Activated naive CD8-positive, alpha-beta T cell (primary cell): ENCODE results near the gene SIRT3.
"Not testable (repeated sequence)": the region's sequence is repeated elsewhere in the genome, so short reads cannot be mapped to it uniquely, and the experiment has no call there.

Experiments
- H3K27ac Mint-ChIP-seq: one replicate; pipeline ENCODE4 v1.8.0; 2021; ENCODE audit warnings: mixed read lengths
- H3K27me3 Mint-ChIP-seq: one replicate; pipeline ENCODE4 v1.8.0; 2021; ENCODE audit warnings: mixed read lengths
- H3K36me3 Mint-ChIP-seq: one replicate; pipeline ENCODE4 v1.8.0; 2021; ENCODE audit warnings: mixed read lengths
- H3K4me1 Mint-ChIP-seq: one replicate; pipeline ENCODE4 v1.8.0; 2021; ENCODE audit warnings: low read depth, mixed read lengths
- H3K4me3 Mint-ChIP-seq: one replicate; pipeline ENCODE4 v1.8.0; 2021; ENCODE audit warnings: mild to moderate bottlenecking, mixed read lengths
- H3K9me3 Mint-ChIP-seq: one replicate; pipeline ENCODE4 v1.8.0; 2021; ENCODE audit warnings: low read depth, mixed read lengths

The SIRT3 gene

DNA sequence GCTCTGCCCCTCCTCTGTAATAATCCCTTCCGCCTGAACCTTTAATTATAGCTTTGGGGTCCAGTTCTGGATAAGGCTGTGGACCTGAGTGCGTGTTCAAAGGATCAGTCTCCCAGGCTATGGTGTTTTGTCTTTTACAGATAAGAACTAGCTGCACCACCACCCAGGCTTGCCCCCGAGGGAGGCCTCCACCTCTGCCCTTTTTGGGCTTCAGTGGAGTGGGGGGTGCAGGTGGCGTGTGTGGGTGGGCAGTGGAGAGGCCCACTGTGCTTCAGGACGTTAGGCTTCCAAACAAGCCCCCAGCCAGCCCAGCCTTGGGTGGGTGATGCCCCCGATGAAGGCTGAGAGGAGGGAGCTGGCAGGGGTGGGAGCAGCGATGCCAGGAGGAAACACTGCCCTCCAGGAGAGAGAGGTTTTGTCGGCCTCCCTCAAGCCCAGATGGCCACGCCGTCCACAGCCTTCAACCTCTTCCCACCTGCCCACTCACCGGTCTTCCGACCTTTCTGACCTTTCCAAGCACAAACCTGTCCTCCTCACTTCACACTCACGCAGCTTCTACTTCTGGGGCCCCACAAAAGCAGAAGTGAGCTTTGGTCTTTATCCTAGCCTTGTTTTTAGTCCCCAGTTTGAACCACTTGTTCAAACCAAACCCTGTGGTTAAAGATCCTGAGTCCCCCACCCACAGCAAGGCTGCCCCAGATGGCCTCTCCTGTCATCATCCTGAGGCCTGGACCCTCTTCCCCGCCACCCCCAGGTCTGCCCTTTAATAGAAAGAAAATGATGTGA is 21.0 kb upstream of the SIRT3 start:
- no peaks in the 10 kb centered on the region for H3K36me3 Mint-ChIP-seq
- no peak overlapping the region for H3K27ac Mint-ChIP-seq
- no peaks in the 10 kb centered on the region for H3K9me3 Mint-ChIP-seq
- no peaks in the 10 kb centered on the region for H3K4me1 Mint-ChIP-seq
- H3K27me3 Mint-ChIP-seq = no peaks in the 10 kb centered on the region
- no peak overlapping the region for H3K4me3 Mint-ChIP-seq

DNA sequence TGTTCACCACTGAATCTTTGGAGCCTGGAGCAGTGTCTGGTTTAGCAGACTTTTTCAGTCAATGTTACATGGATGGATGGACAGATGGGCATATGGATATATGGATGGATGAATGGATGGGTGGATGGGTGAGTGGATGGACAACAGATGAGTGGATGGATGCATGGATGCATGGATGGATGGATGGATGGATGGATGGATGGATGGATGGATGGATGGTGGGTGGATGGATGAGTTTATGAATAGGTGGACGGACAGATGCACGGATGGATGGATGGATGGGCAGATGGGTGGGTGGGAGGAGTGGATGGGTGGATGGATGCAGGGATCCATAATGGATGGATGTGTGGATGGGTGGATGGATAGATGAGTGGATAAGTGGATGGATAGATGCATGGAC is 19.7 kb upstream of the SIRT3 start:
- no peak overlapping the region for H3K4me3 Mint-ChIP-seq
- no peaks in the 10 kb centered on the region for H3K36me3 Mint-ChIP-seq
- peaks cover 7% of the 10 kb centered on the region for H3K4me1 Mint-ChIP-seq
- no peak overlapping the region for H3K27ac Mint-ChIP-seq
- no peaks in the 10 kb centered on the region for H3K9me3 Mint-ChIP-seq
- H3K27me3 Mint-ChIP-seq = no peaks in the 10 kb centered on the region

DNA sequence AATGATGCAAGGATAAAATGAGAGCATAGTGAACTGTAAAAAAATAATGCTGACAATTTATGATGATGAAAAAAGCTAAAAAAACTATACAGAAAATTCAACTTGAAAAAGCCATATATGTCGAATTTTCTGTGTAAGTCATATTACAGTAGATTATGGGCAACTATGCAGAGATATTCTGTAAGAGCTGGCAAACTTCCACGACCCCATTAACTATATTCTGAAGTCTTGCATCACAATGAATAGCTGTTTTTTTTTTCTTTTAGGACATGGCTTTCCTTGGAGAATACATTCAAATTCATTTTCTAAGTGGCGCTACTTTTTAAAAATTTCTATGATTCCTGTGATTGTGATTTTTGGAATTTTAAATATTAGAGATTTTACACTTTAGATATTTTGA is 19.0 kb upstream of the SIRT3 start:
- Mint-ChIP-seq H3K27ac (no peak overlapping the region), H3K9me3 (no peaks in the 10 kb centered on the region), H3K27me3 (no peaks in the 10 kb centered on the region), H3K4me1 (peaks cover 12% of the 10 kb centered on the region), H3K36me3 (peaks cover 2% of the 10 kb centered on the region), H3K4me3 (no peak overlapping the region)

DNA sequence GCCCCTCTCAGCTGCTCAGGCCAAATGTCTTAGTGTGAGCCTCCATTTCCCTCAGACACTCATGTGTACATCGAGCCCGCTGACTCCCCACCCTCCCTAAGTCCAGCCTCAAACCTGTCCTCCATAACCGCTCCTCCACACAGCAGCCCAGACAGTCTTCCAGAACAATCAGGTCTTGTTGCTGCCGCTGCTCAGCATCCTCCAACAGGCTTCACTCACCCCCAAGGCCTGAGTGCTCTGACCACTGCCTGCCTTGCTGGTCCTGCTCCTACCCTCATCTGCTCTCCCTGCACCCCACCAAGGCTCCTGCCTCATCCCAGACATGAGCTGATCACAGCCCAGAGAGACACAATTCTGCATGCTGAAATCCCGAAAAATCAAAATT is 17.7 kb upstream of the SIRT3 start:
- Mint-ChIP-seq H3K4me1 (peaks cover 12% of the 10 kb centered on the region), H3K4me3 (no peak overlapping the region), H3K27me3 (no peaks in the 10 kb centered on the region), H3K27ac (no peak overlapping the region), H3K36me3 (peaks cover 2% of the 10 kb centered on the region), H3K9me3 (no peaks in the 10 kb centered on the region)

DNA sequence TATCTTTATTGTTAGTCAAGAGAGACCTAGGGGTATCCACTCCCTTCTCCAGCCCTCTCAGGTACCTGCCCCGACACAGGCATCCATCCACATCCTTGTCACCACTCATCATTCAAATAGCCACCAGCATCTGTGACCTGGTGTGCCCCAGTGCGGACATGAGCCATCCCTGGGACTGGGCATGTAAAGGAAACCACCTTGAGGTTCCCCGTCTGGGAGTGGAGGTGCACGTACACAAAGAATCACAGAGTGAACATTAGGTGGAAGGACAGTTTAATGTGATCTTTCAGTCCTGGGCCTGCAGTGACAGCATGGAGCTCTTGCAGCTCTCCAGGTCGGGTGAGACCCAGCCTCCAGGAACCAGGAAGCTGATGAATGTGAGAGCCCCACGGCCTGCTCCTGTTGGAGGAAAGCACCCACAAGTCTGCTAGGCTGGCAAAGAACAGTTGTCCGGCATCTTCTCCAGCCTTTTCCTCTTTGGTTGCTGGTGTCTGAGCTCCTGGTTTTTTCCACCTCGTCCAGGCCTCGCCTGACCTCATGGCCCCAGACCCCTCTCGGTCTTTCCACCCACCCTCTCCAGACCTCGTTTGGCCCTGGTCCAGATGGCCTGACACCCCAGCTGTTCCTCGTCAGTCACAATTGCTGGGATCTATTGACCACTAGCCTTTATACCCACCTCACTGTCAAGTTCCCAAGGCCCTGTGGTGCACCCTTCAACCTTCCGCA is 17.2 kb upstream of the SIRT3 start:
- Mint-ChIP-seq H3K4me1 (peaks cover 12% of the 10 kb centered on the region), H3K9me3 (no peaks in the 10 kb centered on the region), H3K27me3 (no peaks in the 10 kb centered on the region), H3K4me3 (no peak overlapping the region), H3K27ac (no peak overlapping the region), H3K36me3 (peaks cover 4% of the 10 kb centered on the region)

DNA sequence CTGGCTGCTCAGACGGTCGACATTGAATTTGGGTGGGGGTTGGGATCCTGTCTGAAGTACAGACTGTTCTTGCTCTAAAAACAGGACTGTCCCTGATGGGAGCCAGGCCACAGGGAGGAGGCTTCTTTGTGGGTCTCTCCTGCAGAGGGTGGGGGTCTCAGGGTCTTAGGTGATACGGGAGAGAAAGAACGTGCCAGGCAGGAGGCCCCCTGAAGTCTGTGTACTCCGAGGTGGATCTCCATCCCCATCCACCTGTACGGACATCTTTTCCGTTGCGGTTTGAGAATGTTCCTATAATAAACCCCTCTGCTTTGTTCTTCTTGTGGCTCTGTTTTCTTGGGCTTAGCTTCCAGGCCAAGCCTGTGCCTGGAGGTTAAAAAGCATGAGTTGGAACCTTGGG is 16.5 kb upstream of the SIRT3 start:
- Mint-ChIP-seq H3K27me3 (no peaks in the 10 kb centered on the region), H3K27ac (no peak overlapping the region), H3K9me3 (no peaks in the 10 kb centered on the region), H3K36me3 (peaks cover 4% of the 10 kb centered on the region), H3K4me1 (peaks cover 12% of the 10 kb centered on the region), H3K4me3 (no peak overlapping the region)

DNA sequence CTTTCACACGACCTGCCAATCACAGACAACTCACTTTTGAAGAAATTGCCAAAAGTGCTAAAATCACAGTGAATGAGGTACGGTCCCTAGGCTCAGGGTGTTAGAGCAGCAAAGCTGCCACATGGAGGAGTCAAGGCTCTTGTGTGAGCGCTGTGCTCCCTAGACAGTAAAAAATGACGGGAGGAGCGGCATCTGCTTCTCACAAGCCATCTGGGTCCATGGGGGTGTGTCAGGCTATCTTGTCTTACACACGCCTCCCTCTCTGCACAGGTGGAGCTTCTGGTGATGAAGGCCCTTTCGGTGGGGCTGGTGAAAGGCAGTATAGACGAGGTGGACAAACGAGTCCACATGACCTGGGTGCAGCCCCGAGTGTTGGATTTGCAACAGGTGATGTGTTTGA is 15.4 kb upstream of the SIRT3 start:
- Mint-ChIP-seq H3K27me3 (no peaks in the 10 kb centered on the region), H3K36me3 (peaks cover 4% of the 10 kb centered on the region), H3K27ac (no peak overlapping the region), H3K4me1 (peaks cover 14% of the 10 kb centered on the region), H3K9me3 (no peaks in the 10 kb centered on the region), H3K4me3 (no peak overlapping the region)

DNA sequence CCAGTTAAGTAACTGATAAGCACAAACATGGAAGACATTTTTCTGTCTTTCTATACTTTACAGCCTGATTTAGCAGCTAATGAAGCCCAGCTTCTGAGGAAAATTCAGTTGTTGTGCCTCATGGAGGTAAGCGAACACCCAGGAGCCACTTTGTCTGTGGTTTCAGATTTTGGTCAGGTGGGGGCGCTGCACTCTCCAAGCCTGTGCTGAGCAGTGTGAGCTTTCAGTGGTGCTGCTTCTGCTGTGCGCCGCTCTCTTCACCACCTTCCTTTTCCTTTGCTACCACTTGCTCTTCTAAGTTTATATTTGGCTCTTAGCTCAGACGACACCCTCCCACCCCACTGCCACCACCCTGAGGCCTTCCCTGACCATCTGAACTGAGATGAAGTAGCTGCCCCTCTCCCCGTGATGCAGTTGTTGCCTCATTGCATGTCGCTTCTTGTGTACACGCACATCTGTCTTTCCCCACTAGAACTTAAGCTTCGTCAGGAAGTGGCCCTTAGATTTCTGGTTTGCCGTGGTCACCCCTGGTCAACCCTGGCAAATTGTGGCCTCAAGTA is 14.7 kb upstream of the SIRT3 start:
- Mint-ChIP-seq H3K4me3 (no peak overlapping the region), H3K9me3 (no peaks in the 10 kb centered on the region), H3K27ac (peak overlapping the region; percentile 79), H3K36me3 (peaks cover 4% of the 10 kb centered on the region), H3K4me1 (peaks cover 14% of the 10 kb centered on the region), H3K27me3 (no peaks in the 10 kb centered on the region)

DNA sequence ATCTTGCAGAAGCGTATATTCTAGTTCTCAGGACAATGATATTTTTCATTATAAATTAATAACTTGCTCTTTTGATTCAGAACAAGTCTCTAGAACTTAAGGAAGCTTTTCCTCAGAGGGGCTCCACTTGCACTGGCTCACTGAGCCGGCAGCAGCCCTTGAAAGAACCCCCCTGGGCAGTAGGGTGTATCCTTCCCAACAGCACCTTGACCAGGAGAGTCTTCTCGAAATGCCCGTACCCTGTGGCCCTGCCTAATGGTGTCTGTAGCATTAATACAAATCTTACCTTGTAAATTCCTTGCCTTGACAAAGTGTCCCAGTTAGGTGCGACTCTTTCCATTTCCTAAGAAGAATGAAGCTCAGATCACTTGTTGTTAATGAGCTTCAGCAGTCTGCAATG is 14.1 kb upstream of the SIRT3 start:
- H3K4me1 Mint-ChIP-seq = peaks cover 14% of the 10 kb centered on the region
- no peaks in the 10 kb centered on the region for H3K27me3 Mint-ChIP-seq
- peaks cover 6% of the 10 kb centered on the region for H3K36me3 Mint-ChIP-seq
- no peaks in the 10 kb centered on the region for H3K9me3 Mint-ChIP-seq
- H3K4me3 Mint-ChIP-seq = no peak overlapping the region
- peak overlapping the region; percentile 79 for H3K27ac Mint-ChIP-seq

DNA sequence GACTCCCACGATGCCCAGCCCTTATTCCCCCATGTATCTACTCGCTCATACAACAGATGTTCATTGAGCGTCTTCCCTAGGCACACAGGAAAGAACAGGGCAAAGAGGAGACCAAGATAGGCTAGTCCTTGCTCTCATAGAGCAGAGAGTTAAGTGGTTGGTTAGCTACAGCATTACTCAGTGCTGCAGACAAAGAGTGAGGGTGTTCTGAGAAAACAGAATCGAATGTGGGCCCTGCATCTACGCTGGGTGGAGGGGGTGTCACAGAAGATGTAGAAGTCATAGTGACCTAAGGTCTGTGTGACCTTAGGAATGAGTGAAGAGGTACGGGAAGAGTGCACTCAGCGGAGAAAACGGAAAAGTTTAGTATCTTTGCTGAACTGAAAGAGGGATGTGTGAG is 12.9 kb upstream of the SIRT3 start:
- H3K9me3 Mint-ChIP-seq = no peaks in the 10 kb centered on the region
- H3K4me3 Mint-ChIP-seq = no peak overlapping the region
- no peak overlapping the region for H3K27ac Mint-ChIP-seq
- no peaks in the 10 kb centered on the region for H3K27me3 Mint-ChIP-seq
- H3K36me3 Mint-ChIP-seq = peaks cover 8% of the 10 kb centered on the region
- peaks cover 16% of the 10 kb centered on the region for H3K4me1 Mint-ChIP-seq

DNA sequence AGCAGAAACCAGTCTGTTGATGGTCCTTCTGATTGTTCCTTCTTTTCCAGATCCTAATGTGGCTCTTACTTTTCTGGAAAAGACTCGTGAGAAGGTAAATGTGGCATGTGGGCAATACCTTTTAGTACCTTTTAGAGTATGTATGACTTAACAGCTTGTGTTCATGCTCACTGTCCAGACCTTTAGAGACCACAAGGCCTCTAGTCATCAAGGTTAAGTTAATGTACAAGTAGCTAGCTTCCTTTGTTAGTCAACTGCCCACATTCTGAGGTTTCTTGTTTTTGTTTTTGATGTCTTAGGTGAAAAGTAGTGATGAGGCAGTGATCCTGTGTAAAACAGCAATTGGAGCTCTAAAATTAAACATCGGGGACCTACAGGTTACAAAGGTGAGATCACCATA is 8.2 kb upstream of the SIRT3 start:
- Mint-ChIP-seq H3K27me3 (no peaks in the 10 kb centered on the region), H3K36me3 (peaks cover 19% of the 10 kb centered on the region), H3K9me3 (no peaks in the 10 kb centered on the region), H3K4me3 (no peak overlapping the region), H3K27ac (peak overlapping the region; percentile 10), H3K4me1 (peaks cover 34% of the 10 kb centered on the region)

DNA sequence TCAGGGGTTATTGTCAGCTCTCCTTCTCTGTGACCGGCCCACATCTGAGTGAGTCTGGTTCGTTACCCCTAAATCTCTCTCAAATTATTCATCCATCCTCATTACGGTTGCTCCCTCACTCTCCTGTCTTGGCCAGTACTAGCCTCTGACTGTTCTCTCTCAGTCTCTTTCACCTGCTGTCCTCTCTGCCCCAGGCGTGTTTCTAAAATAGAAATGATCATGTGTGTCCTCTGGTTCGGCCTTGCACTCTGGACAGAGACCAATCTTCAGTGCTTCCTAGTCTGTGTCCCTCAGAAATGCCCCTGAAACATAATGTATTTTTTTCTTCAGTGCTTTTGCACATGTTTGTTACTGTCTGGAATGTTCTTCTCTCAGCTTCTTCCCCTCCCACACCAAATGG is 5.5 kb upstream of the SIRT3 start:
- peaks cover 50% of the 10 kb centered on the region for H3K4me1 Mint-ChIP-seq
- peak overlapping the region; percentile 44 for H3K4me3 Mint-ChIP-seq

DNA sequence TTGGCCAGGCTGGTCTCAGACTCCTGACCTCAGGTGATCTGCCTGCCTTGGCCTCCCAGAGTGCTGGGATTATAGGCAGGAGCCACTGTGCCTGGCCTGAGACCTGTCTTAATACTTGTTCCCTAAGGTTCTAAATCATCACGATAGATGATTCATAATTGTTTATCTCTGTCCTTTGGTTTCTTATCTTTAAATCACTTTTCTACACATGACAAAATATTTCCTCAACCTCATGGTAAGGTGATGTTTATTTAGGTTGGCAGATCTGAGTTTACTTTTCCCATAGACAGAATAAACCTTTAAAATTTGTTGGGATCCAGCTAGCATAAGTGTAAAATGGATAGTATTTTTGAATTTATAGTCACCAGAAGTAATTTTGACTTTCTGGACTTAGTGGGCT is 4.2 kb upstream of the SIRT3 start:
- Mint-ChIP-seq H3K27ac (peak overlapping the region; percentile 74), H3K36me3 (peaks cover 15% of the 10 kb centered on the region), H3K4me1 (peaks cover 55% of the 10 kb centered on the region), H3K27me3 (no peaks in the 10 kb centered on the region), H3K4me3 (peak overlapping the region; percentile 38), H3K9me3 (no peaks in the 10 kb centered on the region)

More for the DNA sequence above, 5.5 kb upstream of the SIRT3 start:
- peaks cover 16% of the 10 kb centered on the region for H3K36me3 Mint-ChIP-seq
- H3K9me3 Mint-ChIP-seq = no peaks in the 10 kb centered on the region
- H3K27me3 Mint-ChIP-seq = no peaks in the 10 kb centered on the region
- peak overlapping the region; percentile 72 for H3K27ac Mint-ChIP-seq

DNA sequence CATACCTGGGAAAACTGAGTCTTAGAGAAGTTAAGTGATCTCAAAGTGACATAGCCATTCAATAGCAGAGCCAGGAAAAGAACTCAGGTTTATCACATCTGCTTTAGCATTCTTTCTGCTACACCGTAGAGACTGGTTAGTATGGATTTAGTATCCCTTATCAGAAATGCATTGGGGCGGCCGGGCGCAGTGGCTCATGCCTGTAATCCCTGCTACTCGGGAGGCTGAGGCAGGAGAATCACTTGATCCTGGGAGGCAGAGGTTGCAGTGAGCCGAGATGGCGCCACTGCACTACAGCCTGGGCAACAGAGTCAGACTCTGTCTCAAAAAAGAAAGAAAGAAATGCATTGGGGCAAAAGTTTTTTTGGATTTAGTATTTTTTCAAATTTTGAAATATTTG is 2.2 kb upstream of the SIRT3 start:
- H3K9me3 Mint-ChIP-seq, H3K27me3 Mint-ChIP-seq: not testable (repeated sequence)
- peak overlapping the region; percentile 94 for H3K4me3 Mint-ChIP-seq
- H3K27ac Mint-ChIP-seq = peak overlapping the region; percentile 99
- H3K4me1 Mint-ChIP-seq = peaks cover 62% of the 10 kb centered on the region
- H3K36me3 Mint-ChIP-seq = peaks cover 13% of the 10 kb centered on the region
